AG10803 (cell line): ENCODE measurements around the gene MFSD8.
"Not testable (repeated sequence)": the region's sequence is repeated elsewhere in the genome, so short reads cannot be mapped to it uniquely, and the experiment has no call there.

ENCODE experiments used
- DNase-seq: peaks from one replicate; pipeline ENCODE4 v3.0.0; 2010; ENCODE audit warnings: low read depth
- H3K4me3 ChIP-seq: 2 replicates; pipeline ENCODE4 v1.5.1; 2011; ENCODE audit warnings: mild to moderate bottlenecking, low read length, control low read depth
- CTCF ChIP-seq: conservative IDR thresholded peaks from 2 replicates; pipeline ENCODE4 v1.5.1; 2011; ENCODE audit warnings: mild to moderate bottlenecking, low read length, control low read depth, inconsistent platforms

MFSD8 gene

GRCh38 chr4:127930175-127930574 is 34.8 kb downstream of the MFSD8 start:
- TF ChIP-seq CTCF = no peak

GRCh38 chr4:127925720-127926119 is 39.3 kb downstream of the MFSD8 start:
- H3K4me3 ChIP-seq, DNase-seq: not testable (repeated sequence)

More at GRCh38 chr4:127930175-127930574, 34.8 kb downstream of the MFSD8 start:
- DNase-seq = no peak
- H3K4me3 ChIP-seq = no peak overlapping the region

- TF ChIP-seq CTCF = no peak
- DNase-seq = no peak
- H3K4me3 ChIP-seq = no peak overlapping the region
These were observed 42.7 kb downstream of the MFSD8 start for GRCh38 chr4:127922226-127922625.

GRCh38 chr4:127920521-127920920 is 44.5 kb downstream of the MFSD8 start:
- H3K4me3 ChIP-seq = no peak overlapping the region
- no peak for TF ChIP-seq CTCF
- no peak for DNase-seq

- DNase-seq = no peak
- H3K4me3 ChIP-seq = no peak overlapping the region
- TF ChIP-seq CTCF = no peak
These were observed 47.8 kb downstream of the MFSD8 start for GRCh38 chr4:127917151-127917550.

- no peak for DNase-seq
- no peak for TF ChIP-seq CTCF
- no peak overlapping the region for H3K4me3 ChIP-seq
These were observed 48.5 kb downstream of the MFSD8 start for GRCh38 chr4:127916512-127916911.

GRCh38 chr4:127905029-127905428 is 59.9 kb downstream of the MFSD8 start:
- H3K4me3 ChIP-seq = no peak overlapping the region
- DNase-seq = no peak
- TF ChIP-seq CTCF = no peak

GRCh38 chr4:127899682-127900081 is 65.3 kb downstream of the MFSD8 start:
- not testable (repeated sequence) for DNase-seq, H3K4me3 ChIP-seq
